Measurements from ENCODE around the gene MAEA.

MAEA gene

GRCh38 chr4:1337376-1337831, 47.7 kb downstream of the MAEA start:
- no peak for TF ChIP-seq GATA3 (IDR thresholded peaks at IDR 0.05; ENCODE audit: low read depth, low read length)
- TF ChIP-seq GATA2 (IDR thresholded peaks at IDR 0.05; ENCODE audit: low read depth, low read length) = no peak

- TF ChIP-seq GATA3 (IDR thresholded peaks at IDR 0.05; ENCODE audit: low read depth, low read length) = no peak
- no peak for TF ChIP-seq GATA2 (IDR thresholded peaks at IDR 0.05; ENCODE audit: low read depth, low read length)
Observed at GRCh38 chr4:1337951-1338751, 48.5 kb downstream of the MAEA start.

- TF ChIP-seq GATA3 (IDR thresholded peaks at IDR 0.05; ENCODE audit: low read depth, low read length) = no peak
- no peak for TF ChIP-seq GATA2 (IDR thresholded peaks at IDR 0.05; ENCODE audit: low read depth, low read length)
Observed at GRCh38 chr4:1338752-1339414, 49.2 kb downstream of the MAEA start.

- TF ChIP-seq GATA3 (IDR thresholded peaks at IDR 0.05; ENCODE audit: low read depth, low read length) = no peak
- no peak for TF ChIP-seq GATA2 (IDR thresholded peaks at IDR 0.05; ENCODE audit: low read depth, low read length)
Observed at GRCh38 chr4:1339489-1339888, 49.8 kb downstream of the MAEA start.

- no peak for TF ChIP-seq GATA2 (IDR thresholded peaks at IDR 0.05; ENCODE audit: low read depth, low read length)
- no peak for TF ChIP-seq GATA3 (IDR thresholded peaks at IDR 0.05; ENCODE audit: low read depth, low read length)
Observed at GRCh38 chr4:1340181-1340747, 50.6 kb downstream of the MAEA start.

- no peak for TF ChIP-seq GATA3 (IDR thresholded peaks at IDR 0.05; ENCODE audit: low read depth, low read length)
- TF ChIP-seq GATA2 (IDR thresholded peaks at IDR 0.05; ENCODE audit: low read depth, low read length) = no peak
Observed at GRCh38 chr4:1340861-1341260, 51.2 kb downstream of the MAEA start.

GRCh38 chr4:1342003-1342402, 52.3 kb downstream of the MAEA start:
- TF ChIP-seq GATA3 (IDR thresholded peaks at IDR 0.05; ENCODE audit: low read depth, low read length) = no peak
- TF ChIP-seq GATA2 (IDR thresholded peaks at IDR 0.05; ENCODE audit: low read depth, low read length) = no peak

GRCh38 chr4:1344696-1345095, 55.0 kb downstream of the MAEA start:
- TF ChIP-seq GATA2 (IDR thresholded peaks at IDR 0.05; ENCODE audit: low read depth, low read length) (no peak), GATA3 (IDR thresholded peaks at IDR 0.05; ENCODE audit: low read depth, low read length) (no peak)

- TF ChIP-seq GATA3 (IDR thresholded peaks at IDR 0.05; ENCODE audit: low read depth, low read length) (no peak), GATA2 (IDR thresholded peaks at IDR 0.05; ENCODE audit: low read depth, low read length) (no peak)
Observed at GRCh38 chr4:1345903-1346780, 56.5 kb downstream of the MAEA start.

GRCh38 chr4:1346781-1347409, 57.2 kb downstream of the MAEA start, which contains the start of gene UVSSA:
TSS of gene UVSSA (plus strand) at chr4:1347208. CDS start at chr4:1348092, 884 bp downstream.
- TF ChIP-seq GATA2 (IDR thresholded peaks at IDR 0.05; ENCODE audit: low read depth, low read length) (no peak), GATA3 (IDR thresholded peaks at IDR 0.05; ENCODE audit: low read depth, low read length) (no peak)

- no peak for TF ChIP-seq GATA2 (IDR thresholded peaks at IDR 0.05; ENCODE audit: low read depth, low read length)
- TF ChIP-seq GATA3 (IDR thresholded peaks at IDR 0.05; ENCODE audit: low read depth, low read length) = no peak
Observed at GRCh38 chr4:1347410-1347864, 57.7 kb downstream of the MAEA start.

- TF ChIP-seq GATA2 (IDR thresholded peaks at IDR 0.05; ENCODE audit: low read depth, low read length) (no peak), GATA3 (IDR thresholded peaks at IDR 0.05; ENCODE audit: low read depth, low read length) (no peak)
Observed at GRCh38 chr4:1348014-1348513, 58.4 kb downstream of the MAEA start.

- no peak for TF ChIP-seq GATA3 (IDR thresholded peaks at IDR 0.05; ENCODE audit: low read depth, low read length)
- TF ChIP-seq GATA2 (IDR thresholded peaks at IDR 0.05; ENCODE audit: low read depth, low read length) = no peak
Observed at GRCh38 chr4:1348746-1349145, 59.1 kb downstream of the MAEA start.
